ENCODE data around the gene RIBC2. TPM values are rescaled to one million over a fixed set of nuclear protein-coding genes. Genes with fewer than 3 reads are reported as not detected.

The RIBC2 gene
- total and polyA plus RNA-seq, 10 of the 15 experiments (the other 5 are each of a cell fraction or from before 2014, with no cell fraction given), result 0.10 TPM; not detected in 9

- ChIA-PET POLR2A (no interaction called here), RAD21 (ENCODE audit: unreplicated experiment) (no interaction called here), CTCF (no interaction called here), SMC1A (ENCODE audit: uncharacterized antibody, unreplicated experiment) (no interaction called here)
- FAIRE-seq (no peak), ATAC-seq (no peak), DNase-seq (ENCODE audit: low read depth, low spot score) (no peak)
- Histone ChIP-seq H3K9me3 (replicated peaks; ENCODE audit: control insufficient read depth, insufficient read depth, low read length) (no peaks in the 10 kb centered on the region), H2AFZ (ENCODE audit: control insufficient read depth, low read depth, low read length) (no peak overlapping the region), H3K27ac (ENCODE audit: control insufficient read depth, insufficient read depth) (no peak overlapping the region), H3K79me2 (ENCODE audit: control insufficient read depth, insufficient read depth, low read length) (no peaks in the 10 kb centered on the region), H4K20me1 (ENCODE audit: control insufficient read depth, insufficient read depth) (no peaks in the 10 kb centered on the region), H3K27me3 (replicated peaks in 1 of 2; ENCODE audit: control insufficient read depth in 2 of 2, insufficient read depth in 2 of 2, low read length in 1 of 2) (no peaks in the 10 kb centered on the region; a peak in 1 of 4 replicates), H3K4me2 (ENCODE audit: control insufficient read depth, insufficient read depth) (no peak overlapping the region), H3K4me3 (no peak overlapping the region), H3K9ac (ENCODE audit: control insufficient read depth, insufficient read depth, low read length) (no peak overlapping the region), H3K36me3 (ENCODE audit: control insufficient read depth in 2 of 2, insufficient read depth in 2 of 2, low read length in 1 of 2) (no peaks in the 10 kb centered on the region), H3K4me1 (ENCODE audit: control insufficient read depth, insufficient read depth, low read length) (no peaks in the 10 kb centered on the region; the same call in 1 of the 2 replicates)
- in situ Hi-C loops (cut with MboI) (no loop called here), intact Hi-C loops (cut with micrococcal nuclease; ENCODE audit: unreplicated experiment) (no loop called here)
- 23% methylated on average over 5 of the region's 5 CpGs for WGBS (ENCODE audit: insufficient coverage, insufficient replicate concordance, low lambda C conversion rate, missing lambda C conversion rate)
- no TSS peak for BruUV-seq (replicated peaks)
- TF ChIP-seq BMI1 (IDR thresholded peaks at IDR 0.05; ENCODE audit: borderline replicate concordance), result no peak
- TF ChIP-seq ATF2 (IDR thresholded peaks at IDR 0.05; ENCODE audit: low read length), result no peak
- no peak for TF ChIP-seq HDGF (IDR thresholded peaks at IDR 0.05)
- TF ChIP-seq MXI1 (IDR thresholded peaks at IDR 0.05; ENCODE audit: low read depth, low read length), result no peak
- TF ChIP-seq RB1 (IDR thresholded peaks at IDR 0.05; ENCODE audit: borderline replicate concordance), result no peak
- TF ChIP-seq MYC (IDR thresholded peaks at IDR 0.05; ENCODE audit: insufficient read depth, insufficient read length, insufficient replicate concordance, low read length, severe bottlenecking), result no peak
These were observed 28.6 kb downstream of the RIBC2 start for GRCh38 chr22:45442116-45442515.

GRCh38 chr22:45444168-45444567 is 30.7 kb downstream of the RIBC2 start:
- RAD21 ChIA-PET (ENCODE audit: unreplicated experiment), result no interaction called here
- FAIRE-seq, result no peak
- Histone ChIP-seq H3K27ac (ENCODE audit: control insufficient read depth, insufficient read depth) (no peak overlapping the region), H3K27me3 (replicated peaks in 1 of 2; ENCODE audit: control insufficient read depth in 2 of 2, insufficient read depth in 2 of 2, low read length in 1 of 2) (no peaks in the 10 kb centered on the region; a peak in 1 of 4 replicates), H3K9ac (ENCODE audit: control insufficient read depth, insufficient read depth, low read length) (no peak overlapping the region), H4K20me1 (ENCODE audit: control insufficient read depth, insufficient read depth) (no peaks in the 10 kb centered on the region), H3K79me2 (ENCODE audit: control insufficient read depth, insufficient read depth, low read length) (no peaks in the 10 kb centered on the region), H3K4me2 (ENCODE audit: control insufficient read depth, insufficient read depth) (no peak overlapping the region), H2AFZ (ENCODE audit: control insufficient read depth, low read depth, low read length) (no peak overlapping the region), H3K4me3 (no peak overlapping the region), H3K9me3 (replicated peaks; ENCODE audit: control insufficient read depth, insufficient read depth, low read length) (no peaks in the 10 kb centered on the region), H3K36me3 (ENCODE audit: control insufficient read depth in 2 of 2, insufficient read depth in 2 of 2, low read length in 1 of 2) (no peaks in the 10 kb centered on the region), H3K4me1 (ENCODE audit: control insufficient read depth, insufficient read depth, low read length) (no peaks in the 10 kb centered on the region; the same call in 1 of the 2 replicates)
- TF ChIP-seq ZNF274 (IDR thresholded peaks at IDR 0.05; ENCODE audit: insufficient read depth, insufficient read length) (no peak), TCF7 (IDR thresholded peaks at IDR 0.05; ENCODE audit: borderline replicate concordance) (no peak)
- BruUV-seq (replicated peaks), result no TSS peak
- POLR2A ChIA-PET, result no interaction called here
- in situ Hi-C loops (cut with MboI), result no loop called here
- intact Hi-C loops (cut with micrococcal nuclease; ENCODE audit: unreplicated experiment), result no loop called here
- no peak for DNase-seq (ENCODE audit: low read depth, low spot score)
- CTCF ChIA-PET, result no interaction called here
- 57% methylated on average over 3 of the region's 3 CpGs for WGBS (ENCODE audit: insufficient coverage, insufficient replicate concordance, low lambda C conversion rate, missing lambda C conversion rate)
- SMC1A ChIA-PET (ENCODE audit: uncharacterized antibody, unreplicated experiment), result interaction anchor here (0.6 to 1.0 kb wide), 2 partner anchors 173 to 178 kb away, joined by 3 to 4 read pairs; no protein-coding TSS in a partner anchor
- no peak for ATAC-seq
